HepG2 (cell line): ENCODE data around the gene SURF6. TPM values are rescaled to one million over a fixed set of nuclear protein-coding genes. Genes with fewer than 3 reads are reported as not detected.

Source experiments
- AKNA ChIP-seq: sonication (generic); formaldehyde crosslinking; IDR thresholded peaks from 2 replicates; pipeline ENCODE4 v1.4.0; 2020; ENCODE audit warnings: missing genetic modification reagents, borderline replicate concordance
- ATF2 ChIP-seq: sonication (generic); formaldehyde crosslinking; IDR thresholded peaks from 2 replicates; pipeline ENCODE4 v1.4.0; 2020; ENCODE audit warnings: missing genetic modification reagents
- ATM ChIP-seq: fragments of 450-650 bp; IDR thresholded peaks from 2 replicates; pipeline ENCODE4 v1.7.1; 2017; ENCODE audit warnings: mild to moderate bottlenecking, borderline replicate concordance
- GATA4 ChIP-seq: sonication (generic); IDR thresholded peaks from 2 replicates; pipeline ENCODE4 v1.6.1; 2016; ENCODE audit warnings: antibody characterized with exemption, low read depth, borderline replicate concordance
- KDM2A ChIP-seq: sonication (generic); formaldehyde crosslinking; IDR thresholded peaks from 2 replicates; pipeline ENCODE4 v1.4.0; 2020; ENCODE audit warnings: low read depth, missing genetic modification reagents, borderline replicate concordance
- NFE2L1 ChIP-seq: sonication (generic); formaldehyde crosslinking; IDR thresholded peaks from 2 replicates; pipeline ENCODE4 v1.4.0; 2020; ENCODE audit warnings: missing genetic modification reagents, mild to moderate bottlenecking, borderline replicate concordance
- PBX2 ChIP-seq: IDR thresholded peaks from 2 replicates; pipeline ENCODE4 v1.6.1; 2016; ENCODE audit warnings: control low read depth
- REL ChIP-seq: sonication (generic); formaldehyde crosslinking; conservative IDR thresholded peaks from 2 replicates; pipeline ENCODE4 v1.8.0; 2022; ENCODE audit warnings: mild to moderate bottlenecking, missing genetic modification reagents, moderate library complexity
- RFXAP ChIP-seq: sonication (generic); formaldehyde crosslinking; IDR thresholded peaks from 2 replicates; pipeline ENCODE4 v1.4.0; 2020; ENCODE audit warnings: missing genetic modification reagents, borderline replicate concordance
- ZBTB34 ChIP-seq: sonication (generic); formaldehyde crosslinking; IDR thresholded peaks from 2 replicates; pipeline ENCODE4 v1.8.0; 2022; ENCODE audit warnings: mild to moderate bottlenecking, missing genetic modification reagents
- ZFY ChIP-seq: sonication (generic); formaldehyde crosslinking; IDR thresholded peaks from 2 replicates; pipeline ENCODE4 v1.4.0; 2020; ENCODE audit warnings: missing genetic modification reagents
- ZMYM4 ChIP-seq: sonication (generic); formaldehyde crosslinking; IDR thresholded peaks from 2 replicates; pipeline ENCODE4 v1.8.1; 2023; ENCODE audit warnings: mild to moderate bottlenecking, missing genetic modification reagents
- ZNF232 ChIP-seq: sonication (generic); formaldehyde crosslinking; IDR thresholded peaks from 2 replicates; pipeline ENCODE4 v1.4.0; 2020; ENCODE audit warnings: missing genetic modification reagents, borderline replicate concordance
- ZNF558 ChIP-seq: sonication (generic); formaldehyde crosslinking; IDR thresholded peaks from 2 replicates; pipeline ENCODE4 v1.9.0; 2022; ENCODE audit warnings: mild to moderate bottlenecking, missing genetic modification reagents, borderline replicate concordance
- ZNF570 ChIP-seq: sonication (generic); formaldehyde crosslinking; IDR thresholded peaks from 2 replicates; pipeline ENCODE4 v1.4.0; 2020; ENCODE audit warnings: mild to moderate bottlenecking, missing genetic modification reagents, borderline replicate concordance
- ZNF607 ChIP-seq: sonication (generic); formaldehyde crosslinking; IDR thresholded peaks from 2 replicates; pipeline ENCODE4 v1.5.1; 2020; ENCODE audit warnings: missing genetic modification reagents, mild to moderate bottlenecking, borderline replicate concordance
- ZNF619 ChIP-seq: sonication (generic); formaldehyde crosslinking; IDR thresholded peaks from 2 replicates; pipeline ENCODE4 v1.4.0; 2020; ENCODE audit warnings: mild to moderate bottlenecking, missing genetic modification reagents
- ZNF629 ChIP-seq: sonication (generic); formaldehyde crosslinking; conservative IDR thresholded peaks from 2 replicates; pipeline ENCODE4 v1.5.0; 2020; ENCODE audit warnings: missing genetic modification reagents
- ZNF777 ChIP-seq: sonication (generic); formaldehyde crosslinking; IDR thresholded peaks from 2 replicates; pipeline ENCODE4 v1.4.0; 2020; ENCODE audit warnings: missing genetic modification reagents
- polyA plus RNA-seq, 8 experiments: library from polyadenylated mRNA; depleted of rRNA in 3 of 8; stranded (reverse) in 7 of 8; unstranded in 1 of 8; fragments of >200 nt; fragmentation: Illumina TruSeq in 4 of 8; extraction: Trizol in 4 of 8; gene quantifications; 2 replicates each; pipeline versions ENCODE4 v1.2.1 to v1.2.3, GENCODE V29; 2011 to 2016; ENCODE audit warnings: low read depth in 4 of 8, missing spikeins in 1 of 8, mixed read lengths in 1 of 8; ENCODE audit not compliant: insufficient read depth in 1 of 8
- total RNA-seq, 5 experiments: library from RNA; depleted of rRNA; stranded (reverse); fragments of >200 nt; fragmentation: Illumina TruSeq; extraction: Trizol; gene quantifications; 2 replicates each; pipeline ENCODE4 v1.2.3, GENCODE V29; 2016; ENCODE audit warnings: low read depth in 1 of 5

The SURF6 gene
- total and polyA plus RNA-seq, 2 of the 13 experiments (the other 11 are each of a cell fraction or from before 2014, with no cell fraction given), result 5.9 to 14.7 TPM

- TF ChIP-seq GATA4 (no peak), PBX2 (CRISPR knock-in tag) (no peak), ATM (no peak), ZNF777 (CRISPR knock-in tag) (peak; percentile 63; the same call in 1 of the 2 replicates), RFXAP (CRISPR knock-in tag) (0 out of 2 replicates have a peak, but pooled peaks have one; percentile 13), ZFY (CRISPR knock-in tag) (peak; percentile 99), ZNF570 (no peak), ZNF232 (no peak; the same call in 1 of the 2 replicates), ZNF629 (CRISPR knock-in tag) (no peak), NFE2L1 (CRISPR knock-in tag) (no peak), ZNF558 (CRISPR knock-in tag) (peak; percentile 79; the same call in 1 of the 2 replicates), ZBTB34 (CRISPR knock-in tag) (0 out of 2 replicates have a peak, but pooled peaks have one; percentile 50), ATF2 (CRISPR knock-in tag) (0 out of 2 replicates have a peak, but pooled peaks have one; percentile 11), KDM2A (0 out of 2 replicates have a peak, but pooled peaks have one; percentile 40), REL (CRISPR knock-in tag) (0 out of 2 replicates have a peak, but pooled peaks have one; percentile 37), ZMYM4 (peak; percentile 65; the same call in 1 of the 2 replicates), ZNF619 (CRISPR knock-in tag) (0 out of 2 replicates have a peak, but pooled peaks have one; percentile 43), AKNA (CRISPR knock-in tag) (no peak), ZNF607 (peak; percentile 73)
Observed at GRCh38 chr9:133375724-133376654, 40.0 kb upstream of the SURF6 start, which contains the start of the genes STKLD1 and SURF4 (continued).
